Measurements from ENCODE around the gene MAMDC4. TPM values are rescaled to one million over a fixed set of nuclear protein-coding genes. Genes with fewer than 3 reads are reported as not detected.
A peak's percentile ranks its signal among the peaks of the same experiment; 100 is the strongest.
"Not testable (repeated sequence)": the region's sequence is repeated elsewhere in the genome, so short reads cannot be mapped to it uniquely, and the experiment has no call there.

The MAMDC4 gene
- total RNA-seq, 1 donor from 2014 or later = 3.2 TPM

DNA sequence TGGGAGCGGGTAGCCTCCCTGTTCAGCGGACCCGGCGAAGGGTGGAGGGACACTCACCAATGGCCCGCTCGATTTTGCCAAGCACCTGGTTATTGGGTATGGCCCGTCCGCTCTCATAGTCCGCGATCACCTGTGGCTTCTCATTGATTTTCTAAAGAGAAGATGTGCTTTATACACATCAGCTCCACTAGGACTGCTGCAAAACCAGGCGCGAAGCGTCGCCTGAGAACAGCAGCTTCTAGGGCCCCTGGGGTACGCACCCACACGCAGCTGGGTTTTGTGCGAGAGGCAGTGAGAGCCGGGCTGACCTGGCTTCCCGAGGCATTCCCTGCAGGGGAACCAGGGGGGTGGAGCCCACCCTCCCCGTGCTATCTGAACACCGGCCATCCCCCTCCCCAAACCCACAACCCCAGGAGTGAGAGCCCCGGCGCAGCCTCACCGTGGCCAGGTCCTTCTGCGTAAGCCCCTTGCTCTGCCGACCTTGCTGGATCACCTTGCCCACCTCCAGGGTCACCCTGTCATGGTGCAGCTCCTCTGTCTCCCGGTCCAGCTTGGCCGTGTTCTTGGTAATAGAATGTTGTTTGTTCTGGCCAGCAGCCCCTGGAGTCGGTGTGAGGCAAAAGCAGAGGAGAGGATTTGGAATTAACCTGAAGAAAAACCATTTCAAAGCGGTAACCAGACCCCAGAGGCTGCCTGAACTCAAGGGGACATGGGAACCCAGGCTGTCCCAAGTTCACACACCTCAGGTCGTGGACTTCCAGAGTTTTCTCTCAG is 10.9 kb downstream of the MAMDC4 start:
- Histone ChIP-seq H3K36me3 (peaks cover 0 to 35% of the 10 kb centered on the region in 2 donors), H3K4me3 (no peak overlapping the region), H3K4me1 (peaks cover 47% of the 10 kb centered on the region), H3K27me3 (no peaks in the 10 kb centered on the region), H3K9me3 (no peaks in the 10 kb centered on the region), H3K27ac (no peak overlapping the region)
- intact Hi-C loops (cut with DNase I) = no loop called here
- no peak for TF ChIP-seq POLR2A (IDR thresholded peaks at IDR 0.05)
- TF ChIP-seq, protein P1, sequence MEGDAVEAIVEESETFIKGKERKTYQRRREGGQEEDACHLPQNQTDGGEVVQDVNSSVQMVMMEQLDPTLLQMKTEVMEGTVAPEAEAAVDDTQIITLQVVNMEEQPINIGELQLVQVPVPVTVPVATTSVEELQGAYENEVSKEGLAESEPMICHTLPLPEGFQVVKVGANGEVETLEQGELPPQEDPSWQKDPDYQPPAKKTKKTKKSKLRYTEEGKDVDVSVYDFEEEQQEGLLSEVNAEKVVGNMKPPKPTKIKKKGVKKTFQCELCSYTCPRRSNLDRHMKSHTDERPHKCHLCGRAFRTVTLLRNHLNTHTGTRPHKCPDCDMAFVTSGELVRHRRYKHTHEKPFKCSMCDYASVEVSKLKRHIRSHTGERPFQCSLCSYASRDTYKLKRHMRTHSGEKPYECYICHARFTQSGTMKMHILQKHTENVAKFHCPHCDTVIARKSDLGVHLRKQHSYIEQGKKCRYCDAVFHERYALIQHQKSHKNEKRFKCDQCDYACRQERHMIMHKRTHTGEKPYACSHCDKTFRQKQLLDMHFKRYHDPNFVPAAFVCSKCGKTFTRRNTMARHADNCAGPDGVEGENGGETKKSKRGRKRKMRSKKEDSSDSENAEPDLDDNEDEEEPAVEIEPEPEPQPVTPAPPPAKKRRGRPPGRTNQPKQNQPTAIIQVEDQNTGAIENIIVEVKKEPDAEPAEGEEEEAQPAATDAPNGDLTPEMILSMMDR (IDR thresholded peaks at IDR 0.05) = no peak
- TF ChIP-seq POLR2AphosphoS5 (IDR thresholded peaks at IDR 0.05; ENCODE audit: insufficient read depth in 1 of 2, low read depth in 1 of 2) = no peak
- DNase-seq (ENCODE audit: extremely low spot score in 2 of 2) = no peak

DNA sequence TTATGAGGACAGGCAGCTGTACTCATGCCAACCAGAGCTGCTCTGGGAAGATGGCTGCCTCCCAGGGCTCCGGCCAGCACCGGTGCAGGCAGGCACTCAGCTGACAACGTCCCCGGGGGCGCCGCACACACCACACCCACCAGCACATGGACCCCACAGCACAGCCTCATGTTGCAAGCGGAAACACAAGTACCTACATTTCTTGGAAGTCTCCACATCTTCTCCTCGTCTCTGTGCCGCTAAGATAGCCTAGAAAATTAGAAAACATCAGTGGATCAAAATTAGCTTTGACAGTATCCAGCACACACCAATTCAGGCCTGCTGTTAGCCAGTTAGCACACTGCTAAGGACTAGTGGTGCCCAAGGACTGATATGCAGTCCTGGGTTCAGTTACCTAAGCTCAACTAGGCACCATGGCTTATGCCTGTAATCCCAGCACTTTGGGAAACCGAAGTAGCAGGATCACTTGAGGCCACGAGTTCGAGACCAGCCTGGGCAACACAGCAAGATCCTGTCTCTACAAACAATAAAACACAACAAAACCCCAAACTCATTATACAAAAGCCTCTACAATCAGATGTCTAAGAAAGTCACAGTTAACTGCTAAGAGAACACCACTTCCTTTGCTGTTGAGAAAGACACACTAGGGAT is 11.6 kb downstream of the MAMDC4 start:
- peaks cover 0 to 35% of the 10 kb centered on the region in 2 donors for H3K36me3 ChIP-seq
- intact Hi-C loops (cut with DNase I) = no loop called here
- peaks cover 40% of the 10 kb centered on the region for H3K4me1 ChIP-seq
- no peaks in the 10 kb centered on the region for H3K27me3 ChIP-seq
- TF ChIP-seq, protein P1 (IDR thresholded peaks at IDR 0.05) = no peak
- TF ChIP-seq POLR2AphosphoS5 (IDR thresholded peaks at IDR 0.05; ENCODE audit: insufficient read depth in 1 of 2, low read depth in 1 of 2) = no peak
- TF ChIP-seq POLR2A (IDR thresholded peaks at IDR 0.05) = no peak
- no peak overlapping the region for H3K27ac ChIP-seq
- no peak for DNase-seq (ENCODE audit: extremely low spot score in 2 of 2)
- H3K4me3 ChIP-seq = no peak overlapping the region
- no peaks in the 10 kb centered on the region for H3K9me3 ChIP-seq

DNA sequence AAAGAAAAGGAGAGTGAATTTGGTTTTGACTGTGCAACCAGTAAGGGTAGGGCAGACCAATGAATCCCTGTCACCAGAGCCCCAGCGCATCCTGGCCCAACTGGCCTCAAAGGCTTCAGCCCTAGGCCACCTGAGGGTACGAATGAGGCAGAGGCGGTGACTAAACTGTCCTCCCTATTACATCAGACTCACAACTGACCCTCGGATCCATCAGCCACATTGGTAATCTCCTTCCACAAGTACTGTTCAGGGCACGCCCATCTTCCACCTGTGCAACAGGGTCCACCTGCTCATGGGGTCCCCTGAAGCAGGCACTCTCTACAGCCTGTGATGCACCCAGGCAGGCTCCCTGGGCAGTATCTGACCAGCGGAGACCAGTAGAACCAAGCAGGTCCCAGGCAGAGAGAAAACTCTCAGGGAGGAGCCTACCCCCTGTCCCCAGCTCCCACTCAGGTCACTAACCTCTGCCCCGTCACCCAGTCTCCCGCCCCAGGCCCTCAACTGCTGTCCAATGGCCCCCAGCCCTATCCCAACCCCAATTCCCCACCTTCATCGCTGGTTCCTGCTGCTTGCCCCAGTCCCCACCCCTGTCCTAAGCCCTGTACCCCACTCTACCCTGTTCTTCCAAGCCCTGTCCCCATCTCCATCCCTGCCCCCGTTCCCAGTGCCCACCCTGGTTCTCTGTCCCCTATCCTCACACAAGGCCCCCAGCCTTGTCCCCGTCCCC is 13.1 kb downstream of the MAMDC4 start:
- Histone ChIP-seq H3K4me3 (peak overlapping the region; percentile 95 to 97), H3K27me3 (no peaks in the 10 kb centered on the region), H3K4me1 (peaks cover 32% of the 10 kb centered on the region), H3K36me3 (peaks cover 0 to 35% of the 10 kb centered on the region in 2 donors), H3K9me3 (no peaks in the 10 kb centered on the region), H3K27ac (peak overlapping the region; percentile 69)
- no peak for TF ChIP-seq POLR2AphosphoS5 (IDR thresholded peaks at IDR 0.05; ENCODE audit: insufficient read depth in 1 of 2, low read depth in 1 of 2)
- TF ChIP-seq POLR2A (IDR thresholded peaks at IDR 0.05) = no peak
- TF ChIP-seq, protein P1 (IDR thresholded peaks at IDR 0.05) = no peak
- DNase-seq (ENCODE audit: extremely low spot score in 2 of 2) = no peak
- intact Hi-C loops (cut with DNase I) = no loop called here

DNA sequence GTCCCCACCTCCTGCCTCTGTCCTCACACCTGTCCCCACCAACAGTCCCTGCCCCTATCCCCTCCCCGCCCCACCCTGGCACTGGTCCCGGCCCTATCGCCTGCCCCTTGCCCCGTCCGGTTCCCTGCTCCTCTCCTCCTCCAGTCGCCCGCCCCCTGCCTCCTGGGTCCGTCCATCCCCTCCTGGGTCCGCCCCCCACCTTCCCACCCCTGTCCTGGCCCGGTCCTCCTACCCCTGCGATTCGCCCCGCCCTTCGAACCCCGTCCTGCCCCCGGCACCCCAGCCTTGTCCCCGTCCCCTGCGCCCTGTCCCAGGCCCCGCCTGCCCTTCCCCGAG is 13.6 kb downstream of the MAMDC4 start:
- TF ChIP-seq POLR2A (IDR thresholded peaks at IDR 0.05) (no peak), POLR2AphosphoS5 (IDR thresholded peaks at IDR 0.05; ENCODE audit: insufficient read depth in 1 of 2, low read depth in 1 of 2) (no peak)
- TF ChIP-seq, protein P1 (IDR thresholded peaks at IDR 0.05) = no peak
- Histone ChIP-seq H3K27ac (peak overlapping the region; percentile 69), H3K36me3 (peaks cover 0 to 30% of the 10 kb centered on the region in 2 donors), H3K4me3 (peak overlapping the region; percentile 95 to 97), H3K27me3 (no peaks in the 10 kb centered on the region), H3K4me1 (peaks cover 32% of the 10 kb centered on the region), H3K9me3 (no peaks in the 10 kb centered on the region)
- intact Hi-C loops (cut with DNase I) = no loop called here
- no peak for DNase-seq (ENCODE audit: extremely low spot score in 2 of 2)

DNA sequence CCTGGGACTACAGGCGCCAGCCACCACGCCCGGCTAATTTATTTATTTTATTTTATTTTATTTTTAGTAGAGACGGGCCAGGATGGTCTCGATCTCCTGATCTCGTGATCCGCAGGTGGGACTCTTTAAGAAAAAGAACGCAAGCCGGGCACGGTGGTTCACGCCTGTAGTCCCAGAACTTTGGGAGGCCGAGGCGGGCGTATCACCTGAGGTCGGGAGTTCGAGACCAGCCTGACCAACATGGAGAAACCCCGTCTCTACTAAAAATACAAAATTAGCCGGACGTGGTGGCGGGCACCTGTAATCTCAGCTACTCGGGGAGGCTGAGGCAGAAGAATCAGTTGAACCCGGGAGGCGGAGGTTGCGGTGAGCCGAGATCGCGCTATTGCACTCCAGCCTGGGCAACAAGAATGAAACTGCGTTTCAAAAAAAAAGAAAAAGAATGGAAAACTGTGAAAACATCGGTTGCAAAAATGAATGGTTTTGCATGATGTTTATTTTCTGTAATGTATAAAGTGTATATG is 14.8 kb downstream of the MAMDC4 start:
- H3K4me1 ChIP-seq = peaks cover 32% of the 10 kb centered on the region
- H3K27ac ChIP-seq; DNase-seq (ENCODE audit: extremely low spot score in 2 of 2); intact Hi-C loops (cut with DNase I); H3K27me3 ChIP-seq; H3K9me3 ChIP-seq: not testable (repeated sequence)
- H3K36me3 ChIP-seq = peaks cover 0 to 18% of the 10 kb centered on the region in 2 donors
- peak overlapping the region; percentile 95 to 97 for H3K4me3 ChIP-seq
